Esophagus muscularis mucosa (tissue), 3 donors: Measurements from ENCODE around the gene JMJD1C.
"Not testable (repeated sequence)": the region's sequence is repeated elsewhere in the genome, so short reads cannot be mapped to it uniquely, and the experiment has no call there.

Source experiments
- CTCF ChIP-seq, 3 experiments: fragments of 200-600 bp in 2 of 3; fragments of 450-650 bp in 1 of 3; sonication (generic) in 2 of 3; IDR thresholded peaks; one replicate each; pipeline ENCODE4 v1.5.1; 2017 to 2019; ENCODE audit warnings: antibody characterized with exemption in 3 of 3, mild to moderate bottlenecking in 2 of 3, moderate library complexity in 1 of 3
- POLR2A ChIP-seq: fragments of 450-650 bp; IDR thresholded peaks from one replicate; pipeline ENCODE4 v1.6.1; 2017; ENCODE audit warnings: antibody characterized with exemption, moderate library complexity, mild to moderate bottlenecking, low read depth

GRCh38 chr10:63339640-63340039, 126.1 kb downstream of the JMJD1C start:
- not testable (repeated sequence) for TF ChIP-seq POLR2A; CTCF (IDR thresholded peaks at IDR 0.05)
